Measurements from ENCODE around the gene CCDC73.
A peak's percentile ranks its signal among the peaks of the same experiment; 100 is the strongest.
"Not testable (repeated sequence)": the region's sequence is repeated elsewhere in the genome, so short reads cannot be mapped to it uniquely, and the experiment has no call there.

CCDC73 gene

GRCh38 chr11:32830413-32830738, 35.9 kb upstream of the CCDC73 start:
- Histone ChIP-seq H3K9ac (peak overlapping the region in 9 of 11 experiments; percentile 63 to 80 (median 69); a peak in 17 of 22 replicates), H3K36me3 (no peaks in the 10 kb centered on the region), H3K4me3 (peak overlapping the region; percentile 55 to 77 (median 65)), H4K20me1 (no peaks in the 10 kb centered on the region), H3K4me1 (peaks cover 8 to 19% (median 15%) of the 10 kb centered on the region in 10 experiments; a peak in 15 of 20 replicates), H3K9me3 (replicated peaks in 1 of 11) (peaks cover 0 to 6% (median 0%) of the 10 kb centered on the region in 11 experiments; a peak in 2 of 22 replicates), H3K4me2 (peak overlapping the region; percentile 85 to 99 (median 96)), H3K27ac (peak overlapping the region in 3 of 11 experiments; percentile 19 to 69 (median 66); a peak in 2 of 22 replicates), H3K27me3 (peaks cover 11 to 34% (median 27%) of the 10 kb centered on the region in 11 experiments; a peak in 21 of 22 replicates)
- TF ChIP-seq Cebpa-rat (IDR thresholded peaks at IDR 0.05) = peak; percentile 66 to 93 (median 83)

GRCh38 chr11:32829680-32830412, 35.4 kb upstream of the CCDC73 start, which contains the start of gene PRRG4:
Gene PRRG4 (plus strand): TSS chr11:32829927. CDS start chr11:32830530, 603 bp downstream.
- no peak for TF ChIP-seq Cebpa-rat (IDR thresholded peaks at IDR 0.05)
- H3K4me2 ChIP-seq = peak within 1 kb of the TSS; percentile 85 to 99 (median 96)
- peak within 1 kb of the TSS in 10 of 11 experiments; percentile 0 to 69 (median 43); a peak in 14 of 22 replicates for H3K27ac ChIP-seq

GRCh38 chr11:32829157-32829679, 34.8 kb upstream of the CCDC73 start:
- H3K4me1 ChIP-seq = peaks cover 8 to 19% (median 15%) of the 10 kb centered on the region in 10 experiments; a peak in 15 of 20 replicates
- H3K9ac ChIP-seq = peak overlapping the region; percentile 48 to 80 (median 69); a peak in 21 of 22 replicates
- H3K4me2 ChIP-seq = peak overlapping the region; percentile 85 to 99 (median 96)
- peak overlapping the region in 10 of 11 experiments; percentile 0 to 69 (median 43); a peak in 14 of 22 replicates for H3K27ac ChIP-seq
- TF ChIP-seq Cebpa-rat (IDR thresholded peaks at IDR 0.05) = no peak
- no peaks in the 10 kb centered on the region for H3K36me3 ChIP-seq
- H3K27me3 ChIP-seq = peaks cover 11 to 34% (median 27%) of the 10 kb centered on the region in 11 experiments; a peak in 21 of 22 replicates
- peaks cover 0 to 6% (median 0%) of the 10 kb centered on the region in 11 experiments; a peak in 2 of 22 replicates for H3K9me3 ChIP-seq (replicated peaks in 1 of 11)
- no peaks in the 10 kb centered on the region for H4K20me1 ChIP-seq
- peak overlapping the region; percentile 55 to 77 (median 65) for H3K4me3 ChIP-seq

More at GRCh38 chr11:32829680-32830412, 35.4 kb upstream of the CCDC73 start, which contains the start of gene PRRG4:
- H3K4me3 ChIP-seq = peak within 1 kb of the TSS; percentile 55 to 77 (median 65)
- no peaks in the 10 kb centered on the region for H4K20me1 ChIP-seq
- H3K9me3 ChIP-seq (replicated peaks in 1 of 11) = peaks cover 0 to 6% (median 0%) of the 10 kb centered on the region in 11 experiments; a peak in 2 of 22 replicates
- peaks cover 11 to 34% (median 27%) of the 10 kb centered on the region in 11 experiments; a peak in 21 of 22 replicates for H3K27me3 ChIP-seq
- peaks cover 8 to 19% (median 15%) of the 10 kb centered on the region in 10 experiments; a peak in 15 of 20 replicates for H3K4me1 ChIP-seq
- peak within 1 kb of the TSS; percentile 48 to 80 (median 69); a peak in 21 of 22 replicates for H3K9ac ChIP-seq
- H3K36me3 ChIP-seq = no peaks in the 10 kb centered on the region

GRCh38 chr11:32827276-32827675, 32.8 kb upstream of the CCDC73 start:
- no peak for TF ChIP-seq Cebpa-rat (IDR thresholded peaks at IDR 0.05)
- H3K36me3 ChIP-seq = no peaks in the 10 kb centered on the region
- no peak overlapping the region for H3K27ac ChIP-seq
- H3K4me3 ChIP-seq = no peak overlapping the region
- no peak overlapping the region for H3K4me2 ChIP-seq
- peaks cover 10 to 31% (median 16%) of the 10 kb centered on the region in 10 experiments; a peak in 17 of 20 replicates for H3K4me1 ChIP-seq
- peaks cover 11 to 34% (median 27%) of the 10 kb centered on the region in 11 experiments; a peak in 21 of 22 replicates for H3K27me3 ChIP-seq
- no peak overlapping the region for H3K9ac ChIP-seq
- no peaks in the 10 kb centered on the region for H4K20me1 ChIP-seq
- H3K9me3 ChIP-seq (replicated peaks in 1 of 11) = peaks cover 0 to 6% (median 0%) of the 10 kb centered on the region in 11 experiments; a peak in 2 of 22 replicates

DNA sequence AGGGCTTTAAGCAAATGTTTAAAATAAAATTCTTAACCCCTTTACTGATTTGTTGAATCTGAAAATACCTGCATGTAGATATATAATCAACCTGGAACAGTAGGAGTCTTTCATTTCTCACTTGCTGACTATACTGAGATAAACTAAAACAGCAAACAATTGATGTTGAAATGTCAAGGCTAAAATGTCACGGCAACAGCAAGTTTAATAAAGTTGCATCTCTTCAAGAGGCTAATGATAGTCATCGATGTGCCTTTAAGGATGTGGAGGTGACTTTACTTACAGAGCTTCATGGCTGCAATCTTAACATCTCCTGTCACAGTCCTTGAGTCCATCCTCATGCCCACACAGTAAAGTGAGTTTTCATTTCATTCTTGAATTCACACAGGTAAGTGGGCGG, 31.7 kb upstream of the CCDC73 start:
- no peaks in the 10 kb centered on the region for H4K20me1 ChIP-seq
- peaks cover 15 to 39% (median 18%) of the 10 kb centered on the region in 10 experiments; a peak in 17 of 20 replicates for H3K4me1 ChIP-seq
- peaks cover 11 to 29% (median 24%) of the 10 kb centered on the region in 11 experiments; a peak in 21 of 22 replicates for H3K27me3 ChIP-seq
- no peak for TF ChIP-seq Cebpa-rat (IDR thresholded peaks at IDR 0.05)
- no peak overlapping the region for H3K4me2 ChIP-seq
- no peak overlapping the region for H3K27ac ChIP-seq
- no peaks in the 10 kb centered on the region for H3K36me3 ChIP-seq
- no peak overlapping the region for H3K4me3 ChIP-seq
- H3K9me3 ChIP-seq (replicated peaks in 1 of 11) = peaks cover 0 to 6% (median 0%) of the 10 kb centered on the region in 11 experiments; a peak in 2 of 22 replicates
- H3K9ac ChIP-seq = no peak overlapping the region

DNA sequence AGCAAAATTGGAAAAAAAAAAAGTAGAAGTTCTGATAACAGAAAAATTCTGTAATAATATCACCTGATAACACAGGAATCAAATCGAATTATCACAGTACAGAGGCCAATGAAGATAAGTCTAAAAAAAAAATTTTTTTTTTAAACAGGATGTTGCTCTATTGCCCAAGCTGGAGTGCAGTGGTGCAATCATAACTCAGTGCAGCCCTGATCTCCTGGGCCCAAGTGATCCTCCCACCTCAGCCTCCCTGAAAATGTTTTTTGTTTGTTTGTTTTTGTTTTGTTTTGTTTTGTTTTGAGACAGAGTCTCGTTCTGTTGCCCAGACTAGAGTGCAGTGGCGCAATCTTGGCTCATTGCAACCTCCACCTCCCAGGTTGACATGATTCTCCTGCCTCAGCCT, 29.2 kb upstream of the CCDC73 start:
- not testable (repeated sequence) for H3K27ac ChIP-seq
- peak in 6 of 11 experiments; percentile 7 to 73 (median 22); a peak in 4 of 22 replicates for TF ChIP-seq Cebpa-rat (IDR thresholded peaks at IDR 0.05)

GRCh38 chr11:32821917-32822560, 27.6 kb upstream of the CCDC73 start:
- peak overlapping the region in 4 of 11 experiments; percentile 9 to 56 (median 20); a peak in 5 of 22 replicates for H3K4me2 ChIP-seq
- no peak overlapping the region for H3K4me3 ChIP-seq
- H3K9me3 ChIP-seq (replicated peaks in 1 of 11) = no peaks in the 10 kb centered on the region
- no peaks in the 10 kb centered on the region for H4K20me1 ChIP-seq
- no peaks in the 10 kb centered on the region for H3K36me3 ChIP-seq
- H3K27me3 ChIP-seq = no peaks in the 10 kb centered on the region
- no peak overlapping the region for H3K27ac ChIP-seq
- TF ChIP-seq Cebpa-rat (IDR thresholded peaks at IDR 0.05) = no peak
- no peak overlapping the region for H3K9ac ChIP-seq
- peaks cover 0 to 23% (median 4%) of the 10 kb centered on the region in 10 experiments; a peak in 8 of 20 replicates for H3K4me1 ChIP-seq

More for the DNA sequence above, 29.2 kb upstream of the CCDC73 start:
- not testable (repeated sequence) for H3K9ac ChIP-seq; H3K9me3 ChIP-seq (replicated peaks in 1 of 11); H3K36me3 ChIP-seq; H3K4me3 ChIP-seq; H4K20me1 ChIP-seq; H3K27me3 ChIP-seq
- H3K4me2 ChIP-seq = peak overlapping the region in 1 of 11 experiments; percentile 18; a peak in 2 of 22 replicates
- peaks cover 0 to 23% (median 4%) of the 10 kb centered on the region in 10 experiments; a peak in 8 of 20 replicates for H3K4me1 ChIP-seq

DNA sequence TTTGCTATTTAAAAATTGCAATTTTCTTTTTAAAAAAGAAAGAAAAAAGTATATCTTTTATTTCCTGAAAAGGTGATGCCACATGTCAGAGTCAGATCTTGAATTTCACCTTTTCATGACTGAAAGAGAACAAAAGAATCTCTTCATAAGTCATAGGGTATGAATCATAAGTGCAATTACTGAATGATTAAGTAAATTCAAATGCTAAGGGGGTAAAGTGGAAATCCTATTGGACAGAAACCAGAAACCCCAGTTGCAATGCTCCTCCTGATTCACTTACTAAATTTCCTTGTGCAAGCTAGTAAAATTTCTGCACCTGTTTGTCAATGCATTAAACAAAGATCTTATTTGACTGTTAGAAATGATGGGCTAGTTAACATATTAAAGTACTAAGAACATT, 27.1 kb upstream of the CCDC73 start:
- Histone ChIP-seq H3K27me3 (no peaks in the 10 kb centered on the region), H4K20me1 (no peaks in the 10 kb centered on the region), H3K4me1 (peaks cover 0 to 23% (median 4%) of the 10 kb centered on the region in 10 experiments; a peak in 8 of 20 replicates), H3K9ac (no peak overlapping the region), H3K9me3 (replicated peaks in 1 of 11) (no peaks in the 10 kb centered on the region), H3K4me3 (no peak overlapping the region), H3K27ac (no peak overlapping the region), H3K4me2 (peak overlapping the region in 3 of 11 experiments; percentile 9 to 56 (median 29); a peak in 2 of 22 replicates), H3K36me3 (no peaks in the 10 kb centered on the region)
- no peak for TF ChIP-seq Cebpa-rat (IDR thresholded peaks at IDR 0.05)
